ACHN (cell line): Measurements from ENCODE around the gene WDR88.
A peak's percentile ranks its signal among the peaks of the same experiment; 100 is the strongest.
"Not testable (repeated sequence)": the region's sequence is repeated elsewhere in the genome, so short reads cannot be mapped to it uniquely, and the experiment has no call there.

Source experiments
- DNase-seq: peaks from one replicate; pipeline ENCODE4 v3.0.0-alpha.2; 2015
- in situ Hi-C: cut with HindIII; loops from 2 replicates; pipeline ENCODE4 v1.10.0; 2017; ENCODE audit warnings: low sequenced_read_pairs, low pct_ligation_motif_present, low pct_unique_long_range_greater_than_20kb

The WDR88 gene

DNA sequence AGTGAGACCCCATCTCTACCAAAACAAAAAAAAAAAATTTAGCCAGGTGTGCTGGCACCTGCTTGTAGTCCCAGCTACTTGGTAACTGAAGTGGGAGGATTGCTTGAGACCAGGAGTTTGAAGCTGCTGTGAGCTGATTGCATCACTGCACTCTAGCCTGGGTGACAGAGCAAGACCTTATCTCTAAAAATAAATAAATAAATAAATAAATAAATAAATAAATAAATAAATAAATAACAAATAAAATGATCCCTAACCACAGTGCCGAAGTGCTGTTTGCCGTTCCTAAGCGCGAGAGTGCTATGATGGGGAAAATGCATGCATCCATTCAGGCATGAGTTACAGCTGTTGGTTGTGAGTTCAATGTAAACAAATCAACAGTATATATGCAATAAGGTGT, 27.2 kb downstream of the WDR88 start:
- in situ Hi-C loops, result no loop called here

GRCh38 chr19:33159893-33160292, 28.0 kb downstream of the WDR88 start:
- in situ Hi-C loops, result no loop called here
- DNase-seq, result no peak

More for the DNA sequence above, 27.2 kb downstream of the WDR88 start:
- no peak for DNase-seq

GRCh38 chr19:33161201-33161600, 29.3 kb downstream of the WDR88 start:
- in situ Hi-C loops, result no loop called here
- DNase-seq, result no peak

DNA sequence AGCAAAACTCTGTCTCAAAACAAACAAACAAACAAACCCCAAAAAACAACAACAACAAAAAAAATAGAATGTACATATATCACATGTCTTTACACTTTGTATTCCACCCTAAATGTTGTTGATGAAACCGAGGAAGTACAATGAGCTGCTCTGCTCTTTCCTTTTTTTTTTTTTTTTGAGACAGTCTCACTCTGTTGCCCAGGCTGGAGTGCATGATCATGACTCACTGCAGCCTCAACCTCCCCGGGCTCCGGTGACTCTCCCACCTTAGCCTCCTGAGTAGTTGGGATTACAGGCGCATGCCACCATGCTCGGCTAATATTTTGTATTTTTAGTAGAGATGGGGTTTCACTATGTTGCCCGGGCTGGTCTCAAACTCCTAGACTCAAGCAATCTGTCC, 31.6 kb downstream of the WDR88 start:
- DNase-seq, result no peak
- in situ Hi-C loops, result no loop called here

DNA sequence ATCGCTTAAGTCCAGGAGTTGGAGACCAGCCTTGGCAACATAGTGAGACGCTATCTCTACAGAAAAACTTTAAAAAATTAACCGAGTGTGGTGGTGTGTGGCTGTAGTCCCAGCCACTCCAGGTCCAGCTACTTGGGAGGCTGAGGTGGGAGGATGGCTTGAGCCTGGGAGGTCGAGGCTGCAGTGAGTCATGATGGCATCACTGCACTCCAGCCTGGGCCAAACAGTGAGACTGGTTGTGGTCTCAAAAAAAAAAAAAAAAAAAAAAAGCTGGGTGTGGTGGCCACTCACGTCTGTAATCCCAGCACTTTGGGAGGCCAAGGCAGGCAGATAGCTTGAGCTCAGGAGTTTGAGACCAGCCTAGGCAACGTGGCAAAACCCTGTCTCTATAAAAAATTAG, 34.1 kb downstream of the WDR88 start:
- DNase-seq, in situ Hi-C loops: not testable (repeated sequence)

GRCh38 chr19:33167438-33167837, 35.5 kb downstream of the WDR88 start:
- no peak for DNase-seq
- in situ Hi-C loops, result no loop called here

DNA sequence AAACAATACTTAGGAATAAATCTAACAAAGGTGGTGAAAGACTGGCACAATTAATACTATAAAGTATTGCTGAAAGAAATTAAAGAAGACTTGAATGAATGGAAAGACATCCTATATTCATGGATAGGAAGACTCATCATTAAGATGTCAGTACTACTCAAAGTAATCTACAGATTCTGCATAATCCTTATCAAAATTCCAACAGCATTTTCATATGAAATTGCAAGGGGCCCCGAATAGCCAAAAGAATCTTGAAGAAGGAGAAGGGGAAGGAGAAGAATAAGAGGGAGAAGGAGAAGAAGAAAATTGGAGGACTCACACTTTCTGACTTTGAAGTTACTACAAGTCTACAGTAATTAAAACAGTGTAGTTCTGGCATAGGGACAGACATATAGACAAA, 36.6 kb downstream of the WDR88 start:
- DNase-seq, result no peak
- in situ Hi-C loops, result no loop called here

DNA sequence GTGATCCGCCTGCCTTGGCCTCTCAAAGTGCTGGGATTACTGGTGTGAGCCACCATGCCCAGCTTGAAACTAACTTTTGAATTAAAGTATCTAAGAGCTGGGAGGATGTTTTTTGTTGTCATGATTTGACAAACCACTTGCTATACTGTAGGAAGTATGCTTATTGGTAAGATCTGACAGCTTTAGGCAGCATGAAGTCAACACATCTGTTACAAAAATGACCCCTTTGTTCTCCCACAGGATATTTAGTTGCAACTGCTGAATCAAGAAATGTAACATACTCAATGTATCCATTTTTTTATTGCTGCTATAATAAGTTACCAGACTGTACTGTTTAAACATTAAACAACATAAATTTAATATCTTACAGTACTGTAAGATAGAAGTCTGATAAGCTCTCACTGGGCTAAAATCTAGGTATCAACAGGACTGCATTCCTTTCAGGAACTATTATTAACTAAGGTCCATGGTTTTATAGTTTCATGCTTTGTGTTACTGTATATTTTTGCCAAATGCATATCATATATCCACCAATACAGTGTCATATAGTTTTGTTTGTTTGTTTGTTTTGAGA, 39.4 kb downstream of the WDR88 start:
- DNase-seq, result no peak
- in situ Hi-C loops, result no loop called here

DNA sequence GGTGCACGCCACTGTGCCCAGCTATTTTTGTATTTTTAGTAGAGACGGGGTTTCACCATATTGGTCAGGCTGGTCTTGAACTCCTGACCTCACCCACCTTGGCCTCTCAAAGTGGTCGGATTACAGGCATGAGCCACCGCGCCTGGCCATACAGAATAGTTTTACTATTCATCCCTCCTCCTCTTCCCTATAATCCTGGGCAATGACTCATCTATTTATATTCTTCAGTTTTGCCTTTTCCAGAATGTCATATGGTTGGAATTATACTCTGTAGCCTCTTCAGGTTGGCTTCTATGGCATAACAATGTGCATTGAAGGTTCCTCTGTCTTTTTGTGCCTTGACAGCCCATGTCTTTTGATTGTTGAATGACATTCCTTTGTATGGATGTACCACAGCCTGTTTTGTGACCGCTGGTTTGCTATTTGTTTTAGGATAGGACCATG, 40.0 kb downstream of the WDR88 start:
- DNase-seq, result no peak
- in situ Hi-C loops, result no loop called here

GRCh38 chr19:33174186-33174585, 42.3 kb downstream of the WDR88 start:
- in situ Hi-C loops, result no loop called here
- no peak for DNase-seq

DNA sequence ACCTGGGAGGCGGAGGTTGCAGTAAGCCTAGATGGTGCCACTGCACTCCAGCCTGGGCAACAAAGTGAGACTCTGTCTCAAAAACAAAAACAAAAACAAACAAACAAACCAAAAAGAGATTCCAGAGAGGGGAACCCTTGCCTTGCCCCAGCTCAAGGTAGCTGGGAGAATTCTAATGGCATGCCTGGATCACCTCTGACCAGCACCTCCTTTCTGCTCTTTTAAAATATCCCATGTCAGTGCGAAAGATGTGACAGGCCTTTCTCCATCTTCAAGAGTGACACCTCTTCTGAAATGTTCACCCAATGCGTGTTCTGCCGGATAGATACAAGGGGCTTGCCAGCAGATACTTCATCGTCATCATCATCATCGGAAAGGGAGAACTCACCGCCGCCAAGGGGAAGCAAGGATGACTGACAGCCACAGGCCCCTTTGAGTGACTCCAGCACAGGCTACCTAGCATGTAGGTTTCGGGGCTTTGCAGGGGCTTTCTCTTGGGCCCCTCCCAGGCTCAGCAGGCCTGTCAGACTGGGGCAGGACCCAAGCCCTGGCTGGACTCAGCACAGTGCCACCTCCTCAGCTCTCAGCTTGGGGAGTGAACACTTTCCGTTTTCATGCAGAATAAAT, 43.4 kb downstream of the WDR88 start:
- in situ Hi-C loops, result no loop called here
- no peak for DNase-seq

DNA sequence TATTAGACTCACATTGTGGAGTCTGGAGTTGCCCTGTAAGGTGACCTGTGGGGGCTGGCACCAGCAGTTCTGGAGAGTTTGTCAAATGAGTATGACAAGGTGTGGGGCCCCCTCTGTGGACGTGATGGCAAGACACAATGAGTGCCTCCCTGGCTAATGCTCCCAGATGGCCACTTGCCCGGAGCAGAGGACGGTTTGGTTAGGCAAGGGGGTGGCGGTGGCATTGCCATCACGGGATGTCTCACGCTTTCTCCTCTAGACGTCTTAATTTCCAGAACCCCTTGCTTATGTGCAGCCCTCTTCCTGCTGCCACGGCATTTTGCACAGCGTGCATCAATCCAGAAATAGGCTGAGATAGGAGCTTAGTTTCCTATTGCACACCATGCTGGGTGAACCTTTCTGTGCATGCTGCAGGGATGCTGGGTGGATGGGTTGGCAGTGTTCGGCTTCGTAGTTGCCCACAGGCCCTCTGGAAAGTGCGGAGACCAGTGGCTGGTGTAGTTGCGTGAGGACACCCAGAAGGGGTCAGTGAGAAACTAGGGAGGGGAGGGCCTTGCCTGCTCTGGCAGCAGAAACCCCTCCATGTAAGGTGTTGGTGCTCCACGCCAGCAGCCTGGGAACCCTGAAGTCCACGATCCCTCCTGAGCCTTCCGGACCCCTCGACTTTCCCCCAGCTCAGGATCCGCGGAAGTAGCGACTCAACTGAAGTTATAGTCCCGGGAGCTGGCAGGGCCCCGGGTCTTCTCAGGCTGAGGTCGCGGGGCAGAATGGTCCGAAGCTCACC, 44.2 kb downstream of the WDR88 start:
- DNase-seq, result peak; percentile 39

GRCh38 chr19:33176670-33177416, 44.9 kb downstream of the WDR88 start:
- peak; percentile 97 for DNase-seq
- in situ Hi-C loops, result no loop called here

More for the DNA sequence above, 44.2 kb downstream of the WDR88 start:
- in situ Hi-C loops, result no loop called here

- in situ Hi-C loops, result no loop called here
- peak; percentile 54 for DNase-seq
Measured at GRCh38 chr19:33177417-33177979, 45.6 kb downstream of the WDR88 start.

DNA sequence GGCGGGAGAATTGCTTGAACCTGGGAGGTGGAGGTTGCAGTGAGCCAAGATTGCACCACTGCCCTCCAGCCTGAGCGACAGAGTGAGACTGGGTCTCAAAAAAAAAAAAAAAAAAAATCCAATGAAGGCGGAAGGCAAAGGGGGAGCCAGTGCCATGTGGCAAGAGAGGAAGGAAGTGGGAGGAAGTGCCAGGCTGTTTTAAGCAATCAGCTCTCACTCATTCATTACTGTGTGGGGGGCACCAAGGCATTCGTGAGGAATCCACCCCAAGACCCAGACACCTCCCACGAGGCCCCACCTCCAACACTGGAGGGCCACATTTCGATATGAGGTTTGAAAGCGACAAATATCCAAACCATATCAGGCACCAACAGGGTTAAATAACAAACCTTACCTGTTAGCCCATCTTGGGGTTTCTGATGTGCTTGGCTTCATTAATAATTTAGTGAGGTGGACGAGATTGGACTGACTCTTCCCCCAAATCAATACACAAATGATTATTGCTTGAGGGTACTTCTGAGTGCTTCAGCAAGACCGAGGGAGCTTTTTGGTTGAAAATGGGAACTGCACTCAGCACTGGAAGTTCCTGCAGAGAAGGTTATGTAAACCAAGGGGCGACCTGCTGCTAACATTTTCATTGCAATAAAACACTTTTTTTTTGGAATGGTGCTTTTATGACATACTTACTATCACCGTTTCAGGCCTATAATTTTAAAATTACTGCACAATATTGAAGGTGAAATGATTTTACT, 54.7 kb downstream of the WDR88 start:
- no peak for DNase-seq
- in situ Hi-C loops, result no loop called here

GRCh38 chr19:33187183-33187540, 55.2 kb downstream of the WDR88 start:
- no peak for DNase-seq
- in situ Hi-C loops, result no loop called here

DNA sequence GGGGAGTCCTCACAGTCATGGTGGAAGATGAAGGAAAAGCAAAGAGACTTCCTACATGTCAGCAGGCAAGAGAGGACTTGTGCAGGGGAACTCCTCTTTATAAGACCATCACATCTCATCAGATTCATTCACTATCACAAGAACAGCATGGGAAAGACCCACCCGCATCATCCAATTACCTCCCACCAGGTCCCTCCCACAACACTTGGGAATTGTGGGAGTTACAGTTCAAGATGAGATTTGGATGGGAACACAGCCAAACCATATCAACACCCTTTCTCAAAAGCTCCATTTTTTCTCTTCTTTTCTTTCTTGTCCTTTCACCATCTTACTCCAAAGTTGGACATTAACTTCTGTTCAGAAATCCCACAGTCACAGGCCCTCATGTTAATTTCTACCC, 57.5 kb downstream of the WDR88 start:
- in situ Hi-C loops, result no loop called here
- no peak for DNase-seq

GRCh38 chr19:33191092-33191491, 59.2 kb downstream of the WDR88 start:
- in situ Hi-C loops, DNase-seq: not testable (repeated sequence)
